WTC11 (cell line): Measurements from ENCODE around the gene INPP5A. TPM values are rescaled to one million over a fixed set of nuclear protein-coding genes. Genes with fewer than 3 reads are reported as not detected.

Source experiments
- ATAC-seq: fragments of 200-7000 bp; cut with Tn5 transposase; 2 replicates; pipeline ENCODE4 v1.10.0; 2021; ENCODE audit warnings: mild to moderate bottlenecking, moderate library complexity
- CTCF ChIA-PET: fragments of 300-600 bp; sonication (Branson Sonifier 250); formaldehyde crosslinking; loops from one replicate; lab custom pipeline; 2021; ENCODE audit warnings: antibody characterized with exemption; lab: Charles Lee
- POLR2A ChIA-PET: fragments of 350-600 bp; sonication (Branson Sonifier 250); formaldehyde crosslinking; loops from one replicate; lab custom pipeline; 2021; ENCODE audit warnings: antibody characterized with exemption; lab: Charles Lee
- DNase-seq: peaks from one replicate; pipeline ENCODE4 v3.0.0; 2021; ENCODE audit warnings: low spot score
- H3K27ac Mint-ChIP-seq: 2 replicates; pipeline ENCODE4 v1.8.0; 2021; ENCODE audit warnings: mixed read lengths
- H3K27me3 Mint-ChIP-seq: 2 replicates; pipeline ENCODE4 v1.8.0; 2021; ENCODE audit warnings: low read depth, mild to moderate bottlenecking, moderate library complexity, mixed read lengths
- H3K36me3 Mint-ChIP-seq: 2 replicates; pipeline ENCODE4 v1.8.0; 2021; ENCODE audit warnings: mixed read lengths
- H3K4me1 Mint-ChIP-seq: 2 replicates; pipeline ENCODE4 v1.8.0; 2022; ENCODE audit warnings: mixed read lengths
- H3K4me3 Mint-ChIP-seq: 2 replicates; pipeline ENCODE4 v1.8.0; 2021; ENCODE audit warnings: mild to moderate bottlenecking, moderate library complexity, mixed read lengths
- H3K9me3 Mint-ChIP-seq: 2 replicates; pipeline ENCODE4 v1.8.0; 2021; ENCODE audit warnings: mixed read lengths
- GTF2I ChIP-seq: fragments of 250-450 bp; sonication (Bioruptor Pico); conservative IDR thresholded peaks from 2 replicates; pipeline ENCODE4 v1.4.0; 2021; ENCODE audit warnings: mild to moderate bottlenecking
- MYBL2 ChIP-seq: sonication (generic); formaldehyde crosslinking; IDR thresholded peaks from 2 replicates; pipeline ENCODE4 v1.8.1; 2023; ENCODE audit warnings: mild to moderate bottlenecking, moderate library complexity, missing genetic modification reagents
- NFATC4 ChIP-seq: fragments of 250-450 bp; sonication (Bioruptor Pico); IDR thresholded peaks from 2 replicates; pipeline ENCODE4 v1.9.0; 2021; ENCODE audit warnings: mild to moderate bottlenecking
- NR2C2 ChIP-seq: sonication (generic); formaldehyde crosslinking; IDR thresholded peaks from 2 replicates; pipeline ENCODE4 v1.8.0; 2022; ENCODE audit warnings: mild to moderate bottlenecking, missing genetic modification reagents
- RELA ChIP-seq: sonication (generic); formaldehyde crosslinking; IDR thresholded peaks from 2 replicates; pipeline ENCODE4 v1.8.1; 2022; ENCODE audit warnings: missing genetic modification reagents, mild to moderate bottlenecking, borderline replicate concordance
- RORB ChIP-seq: fragments of 250-450 bp; sonication (Bioruptor Pico); IDR thresholded peaks from 2 replicates; pipeline ENCODE4 v1.9.0; 2021; ENCODE audit warnings: mild to moderate bottlenecking
- ZNF121 ChIP-seq: sonication (generic); formaldehyde crosslinking; IDR thresholded peaks from 2 replicates; pipeline ENCODE4 v1.8.0; 2023; ENCODE audit warnings: missing genetic modification reagents
- ZNF219 ChIP-seq: sonication (generic); formaldehyde crosslinking; IDR thresholded peaks from 2 replicates; pipeline ENCODE4 v1.8.0; 2023; ENCODE audit warnings: missing genetic modification reagents, mild to moderate bottlenecking, borderline replicate concordance
- ZNF232 ChIP-seq: sonication (generic); formaldehyde crosslinking; IDR thresholded peaks from 2 replicates; pipeline ENCODE4 v1.8.0; 2022; ENCODE audit warnings: mild to moderate bottlenecking, missing genetic modification reagents
- ZNF396 ChIP-seq: fragments of 250-450 bp; sonication (Bioruptor Pico); IDR thresholded peaks from 2 replicates; pipeline ENCODE4 v1.8.0; 2021; ENCODE audit warnings: mild to moderate bottlenecking, moderate library complexity, borderline replicate concordance
- ZNF423 ChIP-seq: fragments of 250-450 bp; sonication (Bioruptor Pico); IDR thresholded peaks from 2 replicates; pipeline ENCODE4 v2.1.2; 2022; ENCODE audit warnings: mild to moderate bottlenecking, moderate library complexity
- ZNF671 ChIP-seq: fragments of 250-450 bp; sonication (Bioruptor Pico); IDR thresholded peaks from 2 replicates; pipeline ENCODE4 v1.8.0; 2021; ENCODE audit warnings: mild to moderate bottlenecking
- total RNA-seq: library from RNA; stranded (reverse); gene quantifications from 3 replicates; pipeline ENCODE4 v1.2.3, GENCODE V29; 2021
- TF ChIP-seq, protein P1 (sequence below): fragments of 250-450 bp; sonication (Bioruptor Pico); IDR thresholded peaks from 2 replicates; pipeline ENCODE4 v1.9.0; 2021; ENCODE audit warnings: mild to moderate bottlenecking, borderline replicate concordance
- TF ChIP-seq, protein P2 (sequence below): sonication (generic); formaldehyde crosslinking; IDR thresholded peaks from 2 replicates; pipeline ENCODE4 v1.8.1; 2022; ENCODE audit warnings: mild to moderate bottlenecking, moderate library complexity, missing genetic modification reagents
- TF ChIP-seq, protein P3 (sequence below): fragments of 250-450 bp; sonication (Bioruptor Pico); IDR thresholded peaks from 2 replicates; pipeline ENCODE4 v1.9.0; 2021; ENCODE audit warnings: mild to moderate bottlenecking
- TF ChIP-seq, protein P4 (sequence below): sonication (generic); formaldehyde crosslinking; IDR thresholded peaks from 2 replicates; pipeline ENCODE4 v1.8.1; 2022; ENCODE audit warnings: missing genetic modification reagents, borderline replicate concordance
- TF ChIP-seq, protein P5 (sequence below): sonication (generic); formaldehyde crosslinking; IDR thresholded peaks from 2 replicates; pipeline ENCODE4 v1.8.0; 2023; ENCODE audit warnings: mild to moderate bottlenecking, missing genetic modification reagents
- TF ChIP-seq, protein P6 (sequence below): sonication (generic); formaldehyde crosslinking; IDR thresholded peaks from 2 replicates; pipeline ENCODE4 v1.8.0; 2022; ENCODE audit warnings: mild to moderate bottlenecking, missing genetic modification reagents
- TF ChIP-seq, protein P7 (sequence below): fragments of 250-450 bp; sonication (Bioruptor Pico); IDR thresholded peaks from 2 replicates; pipeline ENCODE4 v1.9.0; 2021; ENCODE audit warnings: moderate library complexity, mild to moderate bottlenecking, inconsistent platforms, borderline replicate concordance

Gene INPP5A
- total RNA-seq, 1 experiment from 2014 or later: 22.1 TPM

DNA sequence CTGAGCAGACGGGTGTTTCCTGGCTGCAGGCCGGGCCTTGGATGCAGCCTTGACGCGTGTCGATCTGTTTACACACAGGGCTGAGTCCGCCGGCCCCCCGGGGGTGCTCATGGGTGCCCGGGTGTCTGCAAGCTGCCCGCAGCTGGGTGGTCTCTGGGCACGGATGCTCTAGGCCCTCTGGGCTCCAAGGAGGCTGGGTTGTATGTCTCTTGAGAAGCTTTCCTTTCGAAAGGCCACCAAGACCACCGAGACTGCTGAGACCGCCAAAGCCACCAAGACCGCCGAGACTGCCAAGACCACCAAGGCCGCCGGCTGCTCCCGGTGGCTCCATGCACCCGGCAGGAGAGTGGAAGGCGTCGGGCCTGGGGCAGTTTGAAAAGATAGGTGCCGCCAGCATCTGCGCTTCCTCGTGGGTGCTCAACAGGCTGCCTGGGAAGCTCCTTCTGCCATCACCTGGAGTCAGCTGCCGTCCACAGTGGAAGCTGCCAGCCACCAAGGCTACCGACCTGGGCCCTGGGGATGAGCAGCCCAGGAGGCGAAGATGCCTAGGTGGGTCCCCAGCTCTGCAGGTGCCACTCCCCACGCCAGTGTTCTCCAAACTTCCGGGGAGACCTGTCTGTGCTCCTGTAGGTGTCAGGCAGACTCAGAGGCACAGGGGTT is 121.1 kb downstream of the INPP5A start (continued):
- TF ChIP-seq, protein P1, sequence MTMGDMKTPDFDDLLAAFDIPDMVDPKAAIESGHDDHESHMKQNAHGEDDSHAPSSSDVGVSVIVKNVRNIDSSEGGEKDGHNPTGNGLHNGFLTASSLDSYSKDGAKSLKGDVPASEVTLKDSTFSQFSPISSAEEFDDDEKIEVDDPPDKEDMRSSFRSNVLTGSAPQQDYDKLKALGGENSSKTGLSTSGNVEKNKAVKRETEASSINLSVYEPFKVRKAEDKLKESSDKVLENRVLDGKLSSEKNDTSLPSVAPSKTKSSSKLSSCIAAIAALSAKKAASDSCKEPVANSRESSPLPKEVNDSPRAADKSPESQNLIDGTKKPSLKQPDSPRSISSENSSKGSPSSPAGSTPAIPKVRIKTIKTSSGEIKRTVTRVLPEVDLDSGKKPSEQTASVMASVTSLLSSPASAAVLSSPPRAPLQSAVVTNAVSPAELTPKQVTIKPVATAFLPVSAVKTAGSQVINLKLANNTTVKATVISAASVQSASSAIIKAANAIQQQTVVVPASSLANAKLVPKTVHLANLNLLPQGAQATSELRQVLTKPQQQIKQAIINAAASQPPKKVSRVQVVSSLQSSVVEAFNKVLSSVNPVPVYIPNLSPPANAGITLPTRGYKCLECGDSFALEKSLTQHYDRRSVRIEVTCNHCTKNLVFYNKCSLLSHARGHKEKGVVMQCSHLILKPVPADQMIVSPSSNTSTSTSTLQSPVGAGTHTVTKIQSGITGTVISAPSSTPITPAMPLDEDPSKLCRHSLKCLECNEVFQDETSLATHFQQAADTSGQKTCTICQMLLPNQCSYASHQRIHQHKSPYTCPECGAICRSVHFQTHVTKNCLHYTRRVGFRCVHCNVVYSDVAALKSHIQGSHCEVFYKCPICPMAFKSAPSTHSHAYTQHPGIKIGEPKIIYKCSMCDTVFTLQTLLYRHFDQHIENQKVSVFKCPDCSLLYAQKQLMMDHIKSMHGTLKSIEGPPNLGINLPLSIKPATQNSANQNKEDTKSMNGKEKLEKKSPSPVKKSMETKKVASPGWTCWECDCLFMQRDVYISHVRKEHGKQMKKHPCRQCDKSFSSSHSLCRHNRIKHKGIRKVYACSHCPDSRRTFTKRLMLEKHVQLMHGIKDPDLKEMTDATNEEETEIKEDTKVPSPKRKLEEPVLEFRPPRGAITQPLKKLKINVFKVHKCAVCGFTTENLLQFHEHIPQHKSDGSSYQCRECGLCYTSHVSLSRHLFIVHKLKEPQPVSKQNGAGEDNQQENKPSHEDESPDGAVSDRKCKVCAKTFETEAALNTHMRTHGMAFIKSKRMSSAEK (CRISPR knock-in tag): no peak
- TF ChIP-seq NFATC4 (CRISPR knock-in tag) (no peak), MYBL2 (CRISPR knock-in tag) (no peak), ZNF219 (CRISPR knock-in tag) (no peak)
- TF ChIP-seq, protein P2, sequence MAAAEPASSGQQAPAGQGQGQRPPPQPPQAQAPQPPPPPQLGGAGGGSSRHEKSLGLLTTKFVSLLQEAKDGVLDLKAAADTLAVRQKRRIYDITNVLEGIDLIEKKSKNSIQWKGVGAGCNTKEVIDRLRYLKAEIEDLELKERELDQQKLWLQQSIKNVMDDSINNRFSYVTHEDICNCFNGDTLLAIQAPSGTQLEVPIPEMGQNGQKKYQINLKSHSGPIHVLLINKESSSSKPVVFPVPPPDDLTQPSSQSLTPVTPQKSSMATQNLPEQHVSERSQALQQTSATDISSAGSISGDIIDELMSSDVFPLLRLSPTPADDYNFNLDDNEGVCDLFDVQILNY (CRISPR knock-in tag): no peak

DNA sequence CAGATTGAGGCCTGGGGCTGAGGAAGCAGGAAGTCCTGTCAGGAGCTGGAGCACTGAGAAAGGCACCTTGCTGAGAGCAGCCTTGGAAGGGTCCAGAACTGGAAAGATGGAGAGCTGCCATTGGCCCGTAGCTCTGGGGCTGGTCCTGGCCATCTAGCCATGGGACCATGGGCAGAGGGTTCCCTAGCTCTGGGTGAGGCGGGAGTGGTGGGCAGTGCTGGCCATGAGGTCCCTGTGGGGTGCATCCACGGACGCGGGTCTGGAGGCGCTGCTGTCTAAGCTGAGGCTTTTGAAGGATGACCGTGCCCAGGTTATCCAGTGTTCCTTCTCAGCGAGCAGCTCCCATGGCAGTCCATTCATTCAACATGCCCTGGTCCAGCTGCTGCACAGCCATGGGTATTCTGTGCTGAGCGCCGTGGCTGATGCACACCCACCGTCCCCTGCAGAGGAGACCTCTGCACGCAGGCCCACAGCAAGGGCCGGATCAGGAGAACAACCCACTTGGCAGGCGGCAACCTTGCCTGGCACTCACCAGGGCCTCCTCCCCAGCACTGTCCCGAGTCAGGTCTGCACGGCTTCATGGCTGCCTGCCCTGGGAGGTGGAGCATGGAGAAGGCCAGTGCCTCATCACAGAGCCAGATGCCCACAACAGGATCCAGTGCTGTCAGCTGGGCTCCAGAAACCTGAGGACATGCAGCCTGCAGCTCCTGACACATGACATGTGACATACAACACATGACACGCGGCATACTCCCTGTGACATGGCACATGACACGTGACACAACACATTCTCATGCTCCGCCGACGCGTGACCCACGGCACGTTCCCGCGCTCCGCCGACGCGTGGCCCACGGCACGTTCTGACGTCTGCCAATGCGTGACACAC is 121.9 kb downstream of the INPP5A start:
- no peak for ATAC-seq
- ChIA-PET CTCF (interaction anchor here (0.9 kb wide), 1 partner anchor 19 kb away, joined by 4 read pairs; no protein-coding TSS in a partner anchor), POLR2A (no interaction called here)
- Mint-ChIP-seq H3K4me3 (no peak overlapping the region), H3K27me3 (no peaks in the 10 kb centered on the region), H3K27ac (no peak overlapping the region), H3K9me3 (no peaks in the 10 kb centered on the region), H3K36me3 (no peaks in the 10 kb centered on the region), H3K4me1 (no peaks in the 10 kb centered on the region)
- DNase-seq: no peak
- TF ChIP-seq, protein P3, sequence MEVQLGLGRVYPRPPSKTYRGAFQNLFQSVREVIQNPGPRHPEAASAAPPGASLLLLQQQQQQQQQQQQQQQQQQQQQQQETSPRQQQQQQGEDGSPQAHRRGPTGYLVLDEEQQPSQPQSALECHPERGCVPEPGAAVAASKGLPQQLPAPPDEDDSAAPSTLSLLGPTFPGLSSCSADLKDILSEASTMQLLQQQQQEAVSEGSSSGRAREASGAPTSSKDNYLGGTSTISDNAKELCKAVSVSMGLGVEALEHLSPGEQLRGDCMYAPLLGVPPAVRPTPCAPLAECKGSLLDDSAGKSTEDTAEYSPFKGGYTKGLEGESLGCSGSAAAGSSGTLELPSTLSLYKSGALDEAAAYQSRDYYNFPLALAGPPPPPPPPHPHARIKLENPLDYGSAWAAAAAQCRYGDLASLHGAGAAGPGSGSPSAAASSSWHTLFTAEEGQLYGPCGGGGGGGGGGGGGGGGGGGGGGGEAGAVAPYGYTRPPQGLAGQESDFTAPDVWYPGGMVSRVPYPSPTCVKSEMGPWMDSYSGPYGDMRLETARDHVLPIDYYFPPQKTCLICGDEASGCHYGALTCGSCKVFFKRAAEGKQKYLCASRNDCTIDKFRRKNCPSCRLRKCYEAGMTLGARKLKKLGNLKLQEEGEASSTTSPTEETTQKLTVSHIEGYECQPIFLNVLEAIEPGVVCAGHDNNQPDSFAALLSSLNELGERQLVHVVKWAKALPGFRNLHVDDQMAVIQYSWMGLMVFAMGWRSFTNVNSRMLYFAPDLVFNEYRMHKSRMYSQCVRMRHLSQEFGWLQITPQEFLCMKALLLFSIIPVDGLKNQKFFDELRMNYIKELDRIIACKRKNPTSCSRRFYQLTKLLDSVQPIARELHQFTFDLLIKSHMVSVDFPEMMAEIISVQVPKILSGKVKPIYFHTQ (CRISPR knock-in tag): no peak
- no peak for TF ChIP-seq ZNF423 (CRISPR knock-in tag)
- TF ChIP-seq ZNF671: no peak
- TF ChIP-seq NR2C2 (CRISPR knock-in tag): no peak
- no peak for TF ChIP-seq GTF2I (CRISPR knock-in tag)
- TF ChIP-seq, protein P4, sequence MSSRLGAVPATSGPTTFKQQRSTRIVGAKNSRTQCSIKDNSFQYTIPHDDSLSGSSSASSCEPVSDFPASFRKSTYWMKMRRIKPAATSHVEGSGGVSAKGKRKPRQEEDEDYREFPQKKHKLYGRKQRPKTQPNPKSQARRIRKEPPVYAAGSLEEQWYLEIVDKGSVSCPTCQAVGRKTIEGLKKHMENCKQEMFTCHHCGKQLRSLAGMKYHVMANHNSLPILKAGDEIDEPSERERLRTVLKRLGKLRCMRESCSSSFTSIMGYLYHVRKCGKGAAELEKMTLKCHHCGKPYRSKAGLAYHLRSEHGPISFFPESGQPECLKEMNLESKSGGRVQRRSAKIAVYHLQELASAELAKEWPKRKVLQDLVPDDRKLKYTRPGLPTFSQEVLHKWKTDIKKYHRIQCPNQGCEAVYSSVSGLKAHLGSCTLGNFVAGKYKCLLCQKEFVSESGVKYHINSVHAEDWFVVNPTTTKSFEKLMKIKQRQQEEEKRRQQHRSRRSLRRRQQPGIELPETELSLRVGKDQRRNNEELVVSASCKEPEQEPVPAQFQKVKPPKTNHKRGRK (CRISPR knock-in tag): no peak
- TF ChIP-seq ZNF396 (CRISPR knock-in tag): no peak
- TF ChIP-seq, protein P5, sequence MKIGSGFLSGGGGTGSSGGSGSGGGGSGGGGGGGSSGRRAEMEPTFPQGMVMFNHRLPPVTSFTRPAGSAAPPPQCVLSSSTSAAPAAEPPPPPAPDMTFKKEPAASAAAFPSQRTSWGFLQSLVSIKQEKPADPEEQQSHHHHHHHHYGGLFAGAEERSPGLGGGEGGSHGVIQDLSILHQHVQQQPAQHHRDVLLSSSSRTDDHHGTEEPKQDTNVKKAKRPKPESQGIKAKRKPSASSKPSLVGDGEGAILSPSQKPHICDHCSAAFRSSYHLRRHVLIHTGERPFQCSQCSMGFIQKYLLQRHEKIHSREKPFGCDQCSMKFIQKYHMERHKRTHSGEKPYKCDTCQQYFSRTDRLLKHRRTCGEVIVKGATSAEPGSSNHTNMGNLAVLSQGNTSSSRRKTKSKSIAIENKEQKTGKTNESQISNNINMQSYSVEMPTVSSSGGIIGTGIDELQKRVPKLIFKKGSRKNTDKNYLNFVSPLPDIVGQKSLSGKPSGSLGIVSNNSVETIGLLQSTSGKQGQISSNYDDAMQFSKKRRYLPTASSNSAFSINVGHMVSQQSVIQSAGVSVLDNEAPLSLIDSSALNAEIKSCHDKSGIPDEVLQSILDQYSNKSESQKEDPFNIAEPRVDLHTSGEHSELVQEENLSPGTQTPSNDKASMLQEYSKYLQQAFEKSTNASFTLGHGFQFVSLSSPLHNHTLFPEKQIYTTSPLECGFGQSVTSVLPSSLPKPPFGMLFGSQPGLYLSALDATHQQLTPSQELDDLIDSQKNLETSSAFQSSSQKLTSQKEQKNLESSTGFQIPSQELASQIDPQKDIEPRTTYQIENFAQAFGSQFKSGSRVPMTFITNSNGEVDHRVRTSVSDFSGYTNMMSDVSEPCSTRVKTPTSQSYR (CRISPR knock-in tag): no peak
- TF ChIP-seq, protein P6, sequence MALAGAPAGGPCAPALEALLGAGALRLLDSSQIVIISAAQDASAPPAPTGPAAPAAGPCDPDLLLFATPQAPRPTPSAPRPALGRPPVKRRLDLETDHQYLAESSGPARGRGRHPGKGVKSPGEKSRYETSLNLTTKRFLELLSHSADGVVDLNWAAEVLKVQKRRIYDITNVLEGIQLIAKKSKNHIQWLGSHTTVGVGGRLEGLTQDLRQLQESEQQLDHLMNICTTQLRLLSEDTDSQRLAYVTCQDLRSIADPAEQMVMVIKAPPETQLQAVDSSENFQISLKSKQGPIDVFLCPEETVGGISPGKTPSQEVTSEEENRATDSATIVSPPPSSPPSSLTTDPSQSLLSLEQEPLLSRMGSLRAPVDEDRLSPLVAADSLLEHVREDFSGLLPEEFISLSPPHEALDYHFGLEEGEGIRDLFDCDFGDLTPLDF: no peak
- TF ChIP-seq ZNF121 (CRISPR knock-in tag): no peak
- TF ChIP-seq ZNF232 (CRISPR knock-in tag): no peak
- TF ChIP-seq RORB (CRISPR knock-in tag): no peak
- TF ChIP-seq, protein P7, sequence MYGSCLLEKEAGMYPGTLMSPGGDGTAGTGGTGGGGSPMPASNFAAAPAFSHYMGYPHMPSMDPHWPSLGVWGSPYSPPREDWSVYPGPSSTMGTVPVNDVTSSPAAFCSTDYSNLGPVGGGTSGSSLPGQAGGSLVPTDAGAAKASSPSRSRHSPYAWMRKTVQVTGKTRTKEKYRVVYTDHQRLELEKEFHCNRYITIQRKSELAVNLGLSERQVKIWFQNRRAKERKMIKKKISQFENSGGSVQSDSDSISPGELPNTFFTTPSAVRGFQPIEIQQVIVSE (CRISPR knock-in tag): no peak
- no peak for TF ChIP-seq RELA (CRISPR knock-in tag)
